ENCODE results near the gene SLAMF7.

DNA sequence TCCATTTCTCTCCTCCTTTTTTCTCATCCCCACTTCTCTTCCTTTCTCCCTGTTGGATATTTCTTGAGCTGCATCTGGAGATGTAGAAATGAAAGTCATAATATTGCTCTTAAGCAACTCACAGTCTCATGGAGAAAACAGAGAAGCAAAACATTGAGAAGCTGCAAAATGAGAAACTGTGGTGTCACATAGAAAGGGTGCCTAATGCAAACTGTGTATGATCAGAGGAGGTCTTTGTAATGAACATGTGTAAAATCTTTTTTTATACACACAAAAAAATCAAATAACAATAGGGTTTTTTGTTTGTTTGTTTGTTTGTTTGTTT lies 11.8 kb upstream of the SLAMF7 start:
- TF ChIP-seq EZH2 (IDR thresholded peaks at IDR 0.05; ENCODE audit: low read length) = no peak
- TF ChIP-seq, protein P1, sequence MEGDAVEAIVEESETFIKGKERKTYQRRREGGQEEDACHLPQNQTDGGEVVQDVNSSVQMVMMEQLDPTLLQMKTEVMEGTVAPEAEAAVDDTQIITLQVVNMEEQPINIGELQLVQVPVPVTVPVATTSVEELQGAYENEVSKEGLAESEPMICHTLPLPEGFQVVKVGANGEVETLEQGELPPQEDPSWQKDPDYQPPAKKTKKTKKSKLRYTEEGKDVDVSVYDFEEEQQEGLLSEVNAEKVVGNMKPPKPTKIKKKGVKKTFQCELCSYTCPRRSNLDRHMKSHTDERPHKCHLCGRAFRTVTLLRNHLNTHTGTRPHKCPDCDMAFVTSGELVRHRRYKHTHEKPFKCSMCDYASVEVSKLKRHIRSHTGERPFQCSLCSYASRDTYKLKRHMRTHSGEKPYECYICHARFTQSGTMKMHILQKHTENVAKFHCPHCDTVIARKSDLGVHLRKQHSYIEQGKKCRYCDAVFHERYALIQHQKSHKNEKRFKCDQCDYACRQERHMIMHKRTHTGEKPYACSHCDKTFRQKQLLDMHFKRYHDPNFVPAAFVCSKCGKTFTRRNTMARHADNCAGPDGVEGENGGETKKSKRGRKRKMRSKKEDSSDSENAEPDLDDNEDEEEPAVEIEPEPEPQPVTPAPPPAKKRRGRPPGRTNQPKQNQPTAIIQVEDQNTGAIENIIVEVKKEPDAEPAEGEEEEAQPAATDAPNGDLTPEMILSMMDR (optimal IDR thresholded peaks at IDR 0.05 in 1 of 3, IDR thresholded peaks at IDR 0.05 in 1 of 3, conservative IDR thresholded peaks at IDR 0.05 in 1 of 3; ENCODE audit: extremely low read depth in 1 of 3, insufficient read depth in 2 of 3, low read length in 3 of 3) = no peak
